ENCODE data around the gene NAE1.

Gene NAE1

GRCh38 chr16:66847533-66848067, 16.8 kb upstream of the NAE1 start:
- TF ChIP-seq, protein P1, sequence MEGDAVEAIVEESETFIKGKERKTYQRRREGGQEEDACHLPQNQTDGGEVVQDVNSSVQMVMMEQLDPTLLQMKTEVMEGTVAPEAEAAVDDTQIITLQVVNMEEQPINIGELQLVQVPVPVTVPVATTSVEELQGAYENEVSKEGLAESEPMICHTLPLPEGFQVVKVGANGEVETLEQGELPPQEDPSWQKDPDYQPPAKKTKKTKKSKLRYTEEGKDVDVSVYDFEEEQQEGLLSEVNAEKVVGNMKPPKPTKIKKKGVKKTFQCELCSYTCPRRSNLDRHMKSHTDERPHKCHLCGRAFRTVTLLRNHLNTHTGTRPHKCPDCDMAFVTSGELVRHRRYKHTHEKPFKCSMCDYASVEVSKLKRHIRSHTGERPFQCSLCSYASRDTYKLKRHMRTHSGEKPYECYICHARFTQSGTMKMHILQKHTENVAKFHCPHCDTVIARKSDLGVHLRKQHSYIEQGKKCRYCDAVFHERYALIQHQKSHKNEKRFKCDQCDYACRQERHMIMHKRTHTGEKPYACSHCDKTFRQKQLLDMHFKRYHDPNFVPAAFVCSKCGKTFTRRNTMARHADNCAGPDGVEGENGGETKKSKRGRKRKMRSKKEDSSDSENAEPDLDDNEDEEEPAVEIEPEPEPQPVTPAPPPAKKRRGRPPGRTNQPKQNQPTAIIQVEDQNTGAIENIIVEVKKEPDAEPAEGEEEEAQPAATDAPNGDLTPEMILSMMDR (IDR thresholded peaks at IDR 0.05), result no peak

DNA sequence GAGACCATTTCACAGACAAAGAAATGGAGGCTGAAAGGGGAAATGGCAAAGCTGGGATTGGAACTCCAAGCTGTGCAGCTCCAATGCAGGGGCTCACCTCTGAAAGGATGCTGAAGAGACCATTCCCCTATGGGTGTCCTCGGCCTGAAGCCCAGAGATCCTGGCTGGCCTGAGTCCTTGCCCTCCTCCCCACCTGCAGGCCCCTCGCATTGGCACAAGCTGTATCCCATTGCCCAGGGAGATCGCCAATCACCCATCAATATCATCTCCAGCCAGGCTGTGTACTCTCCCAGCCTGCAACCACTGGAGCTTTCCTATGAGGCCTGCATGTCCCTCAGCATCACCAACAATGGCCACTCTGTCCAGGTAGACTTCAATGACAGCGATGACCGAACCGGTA, 16.1 kb upstream of the NAE1 start:
- TF ChIP-seq, protein P1 (IDR thresholded peaks at IDR 0.05), result no peak

DNA sequence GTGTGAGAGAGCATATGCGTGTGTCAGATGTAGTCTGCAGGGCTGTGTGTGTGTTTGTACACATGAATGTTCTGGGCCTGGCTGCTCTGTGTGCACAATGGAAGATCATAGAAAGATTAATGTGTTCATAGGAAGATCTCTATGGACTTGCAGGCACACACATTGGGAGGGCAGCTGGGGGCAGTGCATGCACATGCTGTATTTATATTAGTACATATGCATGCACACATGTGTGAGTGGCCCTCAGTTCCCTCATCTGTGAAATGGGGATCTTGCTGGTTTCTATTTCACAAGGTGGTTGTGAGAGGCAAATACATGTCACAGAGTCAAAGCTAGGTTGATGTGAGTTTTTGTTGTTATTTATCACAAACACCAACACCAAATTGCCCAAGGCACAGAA, 15.5 kb upstream of the NAE1 start:
- TF ChIP-seq, protein P1 (IDR thresholded peaks at IDR 0.05), result no peak

GRCh38 chr16:66845791-66846221, 15.0 kb upstream of the NAE1 start:
- TF ChIP-seq, protein P1 (IDR thresholded peaks at IDR 0.05), result no peak

DNA sequence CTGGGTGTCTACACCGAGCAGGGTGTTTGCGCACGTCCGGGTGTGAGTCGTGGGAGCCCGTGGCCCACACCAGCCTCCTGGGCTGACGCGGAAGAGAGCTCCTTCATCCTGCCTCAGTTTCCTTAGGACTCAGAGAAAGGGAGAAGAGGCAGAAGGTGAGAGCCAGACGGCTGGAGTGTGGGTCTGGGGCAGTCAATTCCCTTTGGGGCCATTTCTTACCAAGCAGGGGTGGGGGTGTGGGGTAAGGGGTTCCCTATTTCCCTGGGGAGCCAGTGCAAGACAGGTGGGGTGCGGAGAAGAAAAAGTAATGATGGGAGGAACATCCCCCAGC, 14.3 kb upstream of the NAE1 start:
- TF ChIP-seq, protein P1 (IDR thresholded peaks at IDR 0.05), result no peak

DNA sequence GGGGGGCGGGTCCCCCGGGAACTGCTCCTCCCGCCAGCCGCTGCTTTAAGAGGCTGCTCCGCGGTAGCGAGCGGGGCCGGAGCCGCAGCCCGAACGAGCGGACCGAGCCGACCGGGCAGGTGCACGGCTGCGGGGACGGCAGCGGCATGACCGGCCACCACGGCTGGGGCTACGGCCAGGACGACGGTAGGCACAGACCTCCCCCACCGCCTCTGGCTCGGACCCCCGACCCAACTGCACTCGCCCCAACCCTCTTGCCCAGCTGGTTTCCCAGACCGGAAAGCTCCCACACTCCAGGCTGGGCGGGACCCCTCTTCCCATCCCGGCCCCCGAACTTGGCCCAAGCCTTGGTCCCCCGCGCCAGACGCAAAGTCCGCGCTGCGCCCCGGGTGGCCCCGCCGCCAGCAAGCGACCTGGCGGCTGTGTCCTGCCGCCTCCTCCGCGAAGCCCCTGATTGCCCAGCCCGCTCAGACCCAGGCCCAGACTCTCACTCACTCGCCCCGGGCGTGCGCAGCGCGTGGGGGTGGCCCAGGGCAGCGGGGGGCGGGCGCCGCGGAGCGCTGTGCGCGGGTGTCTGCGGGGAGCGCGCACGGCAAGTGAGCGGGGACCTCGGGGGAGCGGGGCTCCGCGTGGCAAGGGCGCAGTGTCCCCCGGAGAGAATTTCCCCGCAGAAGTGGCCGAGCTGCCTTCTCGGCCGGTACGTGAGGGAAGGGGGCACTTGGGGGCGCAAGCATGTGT, 13.7 kb upstream of the NAE1 start, which contains the start of gene CA7:
Gene CA7, plus strand, starts transcription at position 73 of the 738 bp plus-strand sequence. Its CDS starts 74 bp downstream, at position 147.
- TF ChIP-seq, protein P1 (IDR thresholded peaks at IDR 0.05), result no peak

DNA sequence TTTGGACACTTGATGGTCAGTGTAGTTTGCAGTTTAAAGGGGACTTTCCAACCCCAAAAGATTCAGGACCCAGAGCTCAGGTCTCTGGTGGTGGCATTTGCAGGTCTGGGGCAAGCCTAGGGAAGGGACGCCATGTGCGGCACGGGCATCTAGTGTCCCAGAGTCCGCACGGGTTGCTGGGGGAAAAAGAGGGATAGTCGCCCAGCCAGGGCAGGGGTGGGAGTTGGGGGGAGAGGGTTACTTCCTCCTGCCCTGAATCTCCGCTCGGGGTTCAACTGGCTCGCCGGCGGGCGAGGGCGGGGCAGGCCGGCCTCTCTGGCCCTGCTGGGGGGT, 13.2 kb upstream of the NAE1 start:
- TF ChIP-seq, protein P1 (IDR thresholded peaks at IDR 0.05), result no peak
